ENCODE data around the gene NAV3. TPM values are rescaled to one million over a fixed set of nuclear protein-coding genes. Genes with fewer than 3 reads are reported as not detected.

Gene NAV3, protein sequence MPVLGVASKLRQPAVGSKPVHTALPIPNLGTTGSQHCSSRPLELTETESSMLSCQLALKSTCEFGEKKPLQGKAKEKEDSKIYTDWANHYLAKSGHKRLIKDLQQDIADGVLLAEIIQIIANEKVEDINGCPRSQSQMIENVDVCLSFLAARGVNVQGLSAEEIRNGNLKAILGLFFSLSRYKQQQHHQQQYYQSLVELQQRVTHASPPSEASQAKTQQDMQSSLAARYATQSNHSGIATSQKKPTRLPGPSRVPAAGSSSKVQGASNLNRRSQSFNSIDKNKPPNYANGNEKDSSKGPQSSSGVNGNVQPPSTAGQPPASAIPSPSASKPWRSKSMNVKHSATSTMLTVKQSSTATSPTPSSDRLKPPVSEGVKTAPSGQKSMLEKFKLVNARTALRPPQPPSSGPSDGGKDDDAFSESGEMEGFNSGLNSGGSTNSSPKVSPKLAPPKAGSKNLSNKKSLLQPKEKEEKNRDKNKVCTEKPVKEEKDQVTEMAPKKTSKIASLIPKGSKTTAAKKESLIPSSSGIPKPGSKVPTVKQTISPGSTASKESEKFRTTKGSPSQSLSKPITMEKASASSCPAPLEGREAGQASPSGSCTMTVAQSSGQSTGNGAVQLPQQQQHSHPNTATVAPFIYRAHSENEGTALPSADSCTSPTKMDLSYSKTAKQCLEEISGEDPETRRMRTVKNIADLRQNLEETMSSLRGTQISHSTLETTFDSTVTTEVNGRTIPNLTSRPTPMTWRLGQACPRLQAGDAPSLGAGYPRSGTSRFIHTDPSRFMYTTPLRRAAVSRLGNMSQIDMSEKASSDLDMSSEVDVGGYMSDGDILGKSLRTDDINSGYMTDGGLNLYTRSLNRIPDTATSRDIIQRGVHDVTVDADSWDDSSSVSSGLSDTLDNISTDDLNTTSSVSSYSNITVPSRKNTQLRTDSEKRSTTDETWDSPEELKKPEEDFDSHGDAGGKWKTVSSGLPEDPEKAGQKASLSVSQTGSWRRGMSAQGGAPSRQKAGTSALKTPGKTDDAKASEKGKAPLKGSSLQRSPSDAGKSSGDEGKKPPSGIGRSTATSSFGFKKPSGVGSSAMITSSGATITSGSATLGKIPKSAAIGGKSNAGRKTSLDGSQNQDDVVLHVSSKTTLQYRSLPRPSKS (N-terminal part only)
- 59.7 and 71.0 TPM in 2 replicates for total RNA-seq (2014; rRNA removed; shearing (Covaris generic))
- polyA plus RNA-seq (2015; cell fraction: cytosol; rRNA removed), result 7.4 and 25.6 TPM in 2 replicates
- polyA plus RNA-seq (2015; cell fraction: nucleus; rRNA removed), result 24.3 and 28.9 TPM in 2 replicates

DNA sequence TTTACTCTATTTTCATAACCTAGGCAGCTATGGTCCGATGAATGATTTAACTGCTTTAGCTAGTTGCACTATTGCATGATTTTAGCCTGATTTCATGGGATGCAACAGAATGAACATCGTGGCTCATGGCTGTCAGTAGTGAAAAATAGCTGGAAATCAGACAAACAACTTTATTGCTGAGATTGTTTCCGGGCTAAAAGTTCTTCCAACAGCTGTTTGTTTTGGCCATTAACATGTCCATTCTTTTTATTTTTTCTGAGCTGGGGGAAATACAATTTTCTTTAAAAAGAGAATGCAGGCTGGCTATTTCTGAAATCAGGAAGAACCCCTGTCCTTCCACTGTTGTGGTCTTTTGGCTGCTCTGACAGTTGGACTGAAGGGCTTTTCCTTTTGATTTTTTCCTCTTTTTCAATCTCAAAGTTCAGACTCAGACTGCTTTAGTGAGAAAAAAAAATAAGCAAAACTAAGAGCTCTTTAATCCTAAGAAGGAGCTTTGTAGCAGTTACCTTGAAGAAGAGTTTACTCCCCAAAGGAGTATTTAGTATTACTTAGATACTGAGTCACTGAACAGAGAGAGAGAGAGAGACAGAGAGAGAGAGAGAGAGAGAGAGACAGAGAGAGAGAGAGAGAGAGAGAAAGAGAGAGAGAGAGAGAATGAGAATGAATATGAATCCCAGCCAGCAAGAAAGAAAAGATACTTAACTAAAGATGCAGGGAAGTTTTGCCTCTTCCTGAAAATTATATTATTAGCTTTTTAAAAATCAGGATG, at the start of gene NAV3:
Gene NAV3 (plus strand): TSS at position 312 of the 769 bp plus-strand sequence. CDS start 568 bp downstream, outside the sequence.
- DNase-seq (ENCODE audit: low read depth), result no peak

DNA sequence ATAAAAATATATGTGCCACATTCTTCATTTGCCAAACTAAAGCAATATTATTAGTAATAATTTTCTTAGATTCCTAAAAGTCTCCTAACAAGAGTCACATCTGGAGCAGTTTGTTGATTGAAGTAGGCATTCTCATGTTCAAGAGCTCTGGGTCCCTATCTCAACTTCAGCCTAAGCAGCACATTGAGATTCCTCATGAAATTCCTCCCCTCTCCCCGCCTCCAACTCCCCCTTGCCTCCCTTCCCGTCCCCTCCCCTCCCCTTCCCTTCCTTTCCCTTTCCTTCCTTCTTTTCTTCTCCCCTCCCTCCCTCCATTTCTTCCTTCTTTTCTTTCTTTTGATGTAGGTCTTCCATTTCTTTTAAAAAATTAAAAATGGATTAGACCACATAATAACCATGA, 48.7 kb upstream of the NAV3 start:
- no peak for DNase-seq (ENCODE audit: low read depth)

DNA sequence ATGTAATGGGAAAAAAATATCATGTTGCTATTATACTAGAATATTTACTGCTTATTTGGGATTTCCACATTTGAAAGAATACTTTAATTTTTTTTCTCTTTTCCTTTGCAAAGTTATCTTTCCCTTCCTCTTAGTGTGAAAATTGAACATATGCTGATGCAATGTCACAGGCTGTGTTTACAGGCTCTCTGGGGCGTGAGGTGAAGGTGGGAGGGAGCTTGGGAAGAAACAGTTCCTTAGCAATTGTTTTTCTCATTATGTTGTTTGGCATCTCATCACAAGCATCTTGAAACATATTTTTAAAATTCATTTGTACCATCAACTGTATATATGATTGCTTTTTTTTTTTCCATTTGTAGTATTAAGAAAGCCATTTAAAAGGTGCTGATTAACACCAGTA, 47.9 kb upstream of the NAV3 start:
- no peak for DNase-seq (ENCODE audit: low read depth)

DNA sequence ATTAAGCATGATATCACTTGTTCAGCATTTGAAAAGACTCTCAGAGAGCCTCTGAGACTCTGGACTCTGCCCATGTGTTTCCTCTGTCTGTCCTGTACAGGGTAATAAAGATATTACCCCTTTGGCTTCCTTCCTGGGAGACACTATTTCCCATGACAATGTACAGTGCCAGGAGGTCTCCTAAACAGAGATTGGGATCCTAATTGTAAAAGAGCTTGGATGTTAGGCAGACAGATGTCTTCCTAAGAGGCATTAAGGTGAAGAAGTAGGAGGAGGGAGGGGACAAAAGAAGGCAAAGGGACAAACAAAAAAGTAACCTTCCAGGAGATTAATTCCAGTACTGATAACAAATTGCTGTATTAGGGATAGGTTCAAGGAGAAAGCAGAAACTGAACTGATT, 45.5 kb upstream of the NAV3 start:
- DNase-seq (ENCODE audit: low read depth), result no peak

DNA sequence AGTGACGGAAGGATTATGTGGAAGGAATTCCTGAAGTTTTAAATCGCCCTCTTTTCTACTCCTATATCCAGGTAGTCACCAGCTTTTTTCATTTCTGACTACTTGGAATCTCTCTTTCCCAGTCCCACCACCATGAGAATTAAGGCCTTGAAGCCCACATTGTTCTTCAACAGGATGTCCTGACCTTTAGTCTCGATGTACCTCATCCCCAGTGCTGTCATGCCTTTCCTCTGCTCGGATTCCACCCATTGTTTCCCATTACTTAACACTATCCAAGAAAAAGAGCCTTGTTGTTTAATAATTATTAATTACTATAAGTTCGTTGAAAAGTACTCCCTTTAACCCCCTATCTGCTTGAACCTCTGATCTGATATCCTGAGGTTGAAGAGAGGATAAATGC, 44.0 kb upstream of the NAV3 start:
- DNase-seq (ENCODE audit: low read depth), result no peak

DNA sequence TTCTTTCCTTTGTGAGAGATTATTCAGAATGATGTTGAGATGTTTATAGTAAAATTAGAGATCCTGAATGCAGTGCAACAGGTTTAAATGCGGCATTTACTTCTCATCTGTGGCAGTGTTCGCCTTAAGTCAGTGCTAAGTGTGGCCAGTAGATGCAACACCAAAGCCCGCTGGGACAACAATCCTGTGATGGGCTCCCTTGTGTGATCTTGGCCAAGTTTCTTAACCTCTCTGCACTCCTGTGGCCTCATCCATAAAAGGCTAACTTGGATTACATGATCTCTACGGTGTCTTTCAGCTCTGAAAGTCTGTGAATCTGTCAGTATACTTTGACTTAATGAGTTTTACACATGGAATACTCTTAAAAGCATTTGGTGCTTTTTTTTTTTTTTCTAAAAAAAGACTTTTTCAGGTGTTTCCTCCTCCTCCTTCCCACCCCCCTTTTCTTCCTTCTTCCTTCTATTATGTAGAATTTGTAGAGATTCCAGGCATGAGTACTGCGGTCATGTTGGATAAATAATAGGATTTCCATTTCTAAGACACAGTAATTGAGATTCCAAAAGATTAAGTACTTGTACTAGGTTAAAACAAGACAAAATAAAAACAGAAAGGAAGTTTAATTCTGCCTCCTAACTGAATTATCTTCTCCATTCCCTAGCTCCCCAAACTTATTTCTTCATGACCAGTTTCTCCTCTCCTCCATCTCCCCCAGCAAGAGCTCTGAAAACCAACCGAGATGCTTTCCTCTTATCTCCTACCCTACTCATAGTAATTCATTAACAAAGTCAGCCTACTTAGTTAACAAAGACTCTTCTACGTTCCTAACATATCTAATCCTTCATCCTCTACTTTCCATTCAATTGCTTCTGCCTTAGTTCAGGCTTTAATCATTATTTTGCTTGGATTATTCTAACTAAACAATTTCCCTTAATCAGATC, 42.2 kb upstream of the NAV3 start:
- DNase-seq (ENCODE audit: low read depth), result no peak

DNA sequence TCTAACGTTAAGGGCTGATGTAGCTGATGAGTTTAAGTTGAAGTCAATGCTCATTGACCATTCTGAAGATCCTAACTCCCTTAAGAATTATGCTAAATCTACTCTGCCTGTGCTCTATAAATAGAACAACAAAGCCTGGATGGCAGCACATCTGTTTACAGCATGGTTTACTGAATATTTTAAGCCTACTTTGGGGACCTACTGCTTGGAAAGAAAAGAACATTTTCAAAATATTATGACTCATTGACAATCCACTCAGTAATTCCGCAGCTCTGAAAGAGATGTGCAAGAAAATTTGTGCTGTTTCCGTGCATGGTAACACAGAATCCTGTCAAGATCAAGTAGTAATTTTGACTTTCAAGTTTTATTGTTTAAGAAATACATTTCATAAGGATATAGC, 35.0 kb upstream of the NAV3 start:
- no peak for DNase-seq (ENCODE audit: low read depth)

DNA sequence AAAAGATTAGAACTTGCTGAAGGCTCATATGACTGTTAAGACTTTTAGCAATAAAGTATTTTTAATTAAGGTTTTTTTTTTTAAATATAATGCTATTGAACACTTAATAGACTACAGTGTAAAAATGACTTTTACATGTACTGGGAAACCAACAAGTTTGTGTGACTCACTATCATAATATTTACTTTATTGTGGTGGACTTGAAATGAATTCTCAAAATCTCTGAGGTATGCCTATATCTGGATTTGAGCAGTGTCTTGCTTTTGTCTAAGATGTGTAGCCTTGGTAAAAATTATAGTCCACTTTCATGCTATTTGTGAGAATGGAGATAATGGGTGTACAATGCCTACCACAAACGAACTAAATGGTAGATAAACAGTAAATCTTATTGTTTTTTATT, 33.9 kb upstream of the NAV3 start:
- peak; percentile 36 for DNase-seq (ENCODE audit: low read depth)

DNA sequence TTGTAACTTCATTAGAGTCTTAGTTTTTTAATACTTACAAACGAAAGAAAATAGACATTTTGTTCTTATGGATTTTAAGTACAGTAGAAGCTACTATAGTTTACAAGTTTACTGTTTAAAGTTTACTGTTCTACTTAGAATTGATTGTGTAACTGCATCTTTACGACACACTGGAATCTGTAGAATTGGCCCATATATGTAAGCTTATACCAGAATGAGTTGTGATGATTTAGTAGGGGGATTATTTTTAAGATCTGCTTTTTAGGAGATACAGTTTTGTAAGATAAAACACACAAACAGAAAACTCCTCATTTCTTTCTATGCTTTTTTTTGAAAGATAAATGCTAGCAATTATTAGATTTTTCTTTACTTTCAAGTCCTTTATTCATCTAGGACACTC, 30.2 kb upstream of the NAV3 start:
- DNase-seq (ENCODE audit: low read depth), result no peak

DNA sequence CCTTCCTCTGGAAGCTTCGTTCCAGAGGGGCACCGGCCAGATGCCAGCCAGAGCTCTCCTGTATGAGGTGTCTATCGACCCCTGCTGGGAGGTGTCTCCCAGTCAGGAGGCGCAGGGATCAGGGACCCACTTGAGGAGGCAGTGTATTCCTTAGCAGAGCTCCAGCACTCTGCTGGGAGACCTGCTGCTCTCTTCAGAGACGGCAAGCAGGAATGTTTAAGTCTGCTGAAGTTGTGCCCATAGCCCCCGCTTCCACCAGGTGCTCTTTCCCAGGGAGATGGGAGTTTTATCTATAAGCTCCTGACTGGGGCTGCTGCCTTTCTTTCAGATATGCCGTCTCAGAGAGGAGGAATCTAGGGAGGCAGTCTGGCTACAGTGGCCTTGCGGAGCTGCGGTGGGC, 22.2 kb upstream of the NAV3 start:
- DNase-seq (ENCODE audit: low read depth), result no peak

DNA sequence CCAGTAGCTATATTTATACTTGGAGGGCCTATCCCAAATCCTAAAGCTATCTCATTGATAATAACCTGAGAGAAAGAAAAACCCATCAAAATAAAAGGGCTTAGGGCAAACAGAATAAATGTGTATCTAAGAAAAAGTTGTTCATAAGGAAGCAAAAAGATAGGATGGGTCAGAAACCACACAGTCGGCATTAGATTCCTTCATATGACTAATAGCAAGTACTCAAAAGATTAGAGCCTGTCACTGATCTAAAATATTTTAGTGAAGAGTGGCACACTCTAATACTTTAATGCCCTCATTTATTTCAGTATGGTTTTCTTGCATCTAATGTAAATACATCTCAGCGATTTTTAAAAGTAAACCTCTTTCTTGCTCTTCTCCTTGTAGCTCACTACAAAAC, 17.1 kb upstream of the NAV3 start:
- DNase-seq (ENCODE audit: low read depth), result peak; percentile 1

DNA sequence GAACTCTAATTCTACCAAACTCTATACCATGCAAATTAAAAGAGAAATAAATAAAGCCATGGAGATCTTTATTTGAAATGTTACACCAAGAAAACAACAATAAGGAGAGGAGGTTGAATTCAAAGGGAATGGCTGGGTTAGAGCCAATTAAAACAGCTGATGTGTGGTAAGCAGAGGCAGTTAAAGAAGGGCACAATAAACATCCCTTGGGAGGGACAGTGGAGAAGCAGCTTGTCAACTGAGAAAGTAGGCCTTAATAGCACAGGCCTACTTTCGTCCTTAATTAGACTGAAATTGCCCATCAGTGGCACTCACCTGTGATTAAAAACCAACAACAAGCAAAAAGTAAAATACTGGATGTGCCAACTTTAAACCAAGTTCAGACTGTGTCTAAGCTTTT, 16.3 kb upstream of the NAV3 start:
- no peak for DNase-seq (ENCODE audit: low read depth)

DNA sequence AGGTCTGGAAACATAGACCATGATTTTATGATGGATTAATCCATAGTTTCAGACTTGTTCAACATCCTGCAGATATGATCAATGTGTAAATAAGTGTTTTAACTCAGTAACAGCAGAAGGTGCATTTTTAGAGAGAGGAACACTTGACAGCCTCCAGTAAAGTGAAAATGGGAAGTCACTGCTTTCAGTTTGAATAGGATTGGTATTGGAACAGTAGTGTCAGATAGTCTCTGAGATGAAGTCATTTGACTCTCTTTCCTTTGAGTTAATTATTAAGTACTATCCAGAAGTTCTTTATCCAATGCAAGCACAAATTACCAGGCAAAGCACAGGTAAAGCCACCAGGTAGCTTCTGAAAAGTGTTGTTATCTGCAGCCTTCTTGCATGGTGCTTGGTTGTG, 14.5 kb upstream of the NAV3 start:
- no peak for DNase-seq (ENCODE audit: low read depth)

DNA sequence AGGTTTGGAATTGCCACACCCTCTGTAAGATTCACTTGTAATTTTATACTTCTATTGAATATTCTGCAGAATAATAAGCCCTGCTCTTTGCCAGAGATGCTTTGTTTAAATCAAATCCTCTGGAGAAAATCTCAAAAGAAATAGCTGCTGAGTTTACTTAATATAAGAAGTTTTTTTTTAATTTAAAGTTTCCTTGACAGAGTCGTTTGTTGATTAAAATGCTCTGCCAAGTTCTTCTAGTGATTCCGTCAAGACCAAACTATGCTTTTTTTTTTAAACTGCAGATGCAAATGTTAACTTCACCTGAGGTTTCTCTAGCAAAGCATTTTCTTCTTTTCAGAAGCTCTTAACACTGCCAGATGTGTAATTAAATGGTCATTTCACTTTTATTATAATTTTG, 13.4 kb upstream of the NAV3 start:
- no peak for DNase-seq (ENCODE audit: low read depth)

DNA sequence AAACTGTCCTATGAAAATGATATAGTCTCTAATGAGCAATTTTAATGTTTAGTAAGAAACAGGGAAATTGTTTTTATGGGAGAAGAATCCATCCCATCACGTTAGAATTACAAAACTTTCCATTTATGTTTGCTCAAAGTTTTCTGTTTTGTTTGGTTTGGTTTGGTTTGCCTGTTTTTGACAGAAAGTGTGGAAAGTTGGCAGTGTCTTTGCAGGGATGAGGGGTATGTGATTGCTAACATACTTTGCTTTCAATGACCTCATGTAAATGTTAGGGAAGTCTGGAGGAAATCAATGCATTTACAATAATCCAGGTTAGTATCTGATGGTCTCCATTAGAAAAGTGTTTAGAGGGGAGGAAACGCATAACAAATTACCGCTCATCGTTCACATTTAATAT, 12.3 kb upstream of the NAV3 start:
- DNase-seq (ENCODE audit: low read depth), result no peak

DNA sequence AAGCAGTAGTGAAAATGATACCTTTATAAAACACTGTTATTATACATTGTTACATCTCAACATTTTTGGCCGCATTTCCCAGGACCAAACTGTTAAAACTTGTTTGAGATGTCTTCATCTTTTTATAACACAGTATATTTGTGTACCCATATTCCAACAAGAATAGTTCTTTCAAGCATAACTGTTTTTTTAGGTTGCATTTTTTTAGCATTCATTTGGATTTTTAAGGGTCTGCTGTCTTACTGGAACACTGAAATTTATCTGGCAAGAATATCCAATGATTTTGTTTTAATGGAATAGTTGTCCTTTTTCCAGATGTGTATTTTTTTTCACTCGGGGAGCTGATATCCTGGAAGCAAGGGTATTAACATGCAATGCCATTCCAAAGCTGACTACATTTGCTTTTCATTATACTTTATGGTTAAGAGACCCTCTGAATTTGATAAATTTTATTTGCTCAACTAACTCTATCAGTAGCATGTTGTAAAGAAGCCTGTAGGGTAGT, 8.9 kb upstream of the NAV3 start:
- DNase-seq (ENCODE audit: low read depth), result no peak

DNA sequence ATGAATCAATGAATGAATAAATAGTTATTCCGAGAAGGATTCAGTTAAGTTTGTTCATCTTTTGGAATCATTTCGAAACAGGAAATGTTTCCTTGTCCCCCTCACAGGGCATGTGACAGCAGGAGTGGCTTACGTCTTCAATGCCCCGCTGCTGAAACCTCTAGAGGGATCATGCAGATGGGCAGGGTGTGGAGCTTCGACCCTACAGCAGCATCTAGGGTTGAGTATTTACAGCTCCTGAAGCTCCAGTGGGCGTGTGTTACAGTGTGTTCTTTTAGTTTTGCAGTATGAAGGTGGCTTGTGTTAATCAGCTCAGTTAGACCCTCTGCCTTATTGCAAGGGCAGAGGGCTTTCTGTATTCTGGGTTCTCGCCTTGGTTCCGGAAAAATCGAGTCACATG, 2.6 kb downstream of the NAV3 start:
- no peak for DNase-seq (ENCODE audit: low read depth)

DNA sequence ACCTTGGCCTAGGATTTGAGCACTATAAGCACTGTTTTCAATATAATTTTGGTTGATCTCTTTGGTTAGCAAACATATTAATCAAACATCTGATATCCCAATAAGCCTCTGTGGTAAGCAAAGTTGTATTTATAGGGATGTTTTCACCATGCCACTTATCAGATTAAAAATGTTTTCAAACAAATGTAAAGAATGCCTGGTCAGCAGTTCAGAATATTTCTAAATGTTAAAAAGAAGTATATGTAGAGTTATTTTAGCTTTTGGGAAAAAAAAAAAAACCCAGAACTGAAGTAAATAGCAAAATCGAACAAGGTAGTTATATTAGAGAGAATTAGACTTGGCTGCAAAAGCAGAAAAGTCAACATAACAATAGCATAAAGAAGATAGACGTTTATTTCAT, 3.9 kb downstream of the NAV3 start:
- DNase-seq (ENCODE audit: low read depth), result no peak

DNA sequence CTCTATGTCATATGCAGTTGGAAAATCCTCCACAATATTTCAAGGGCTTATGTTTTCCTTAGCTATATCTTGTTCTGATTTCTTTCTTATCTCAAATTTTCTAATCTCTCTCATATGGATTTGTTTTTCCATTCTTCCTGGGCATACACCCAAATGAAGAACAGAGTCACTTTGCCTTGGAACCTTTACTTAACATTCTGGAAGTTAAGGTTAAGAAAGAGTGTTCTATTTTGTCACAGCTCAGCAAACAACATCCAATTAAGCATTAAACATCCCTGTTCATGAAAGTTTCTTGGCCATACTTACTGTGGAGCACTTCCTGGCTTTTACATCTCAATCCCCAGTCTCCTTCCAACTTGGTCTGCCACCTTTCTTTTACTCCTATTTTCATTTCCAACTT, 5.3 kb downstream of the NAV3 start:
- DNase-seq (ENCODE audit: low read depth), result no peak

DNA sequence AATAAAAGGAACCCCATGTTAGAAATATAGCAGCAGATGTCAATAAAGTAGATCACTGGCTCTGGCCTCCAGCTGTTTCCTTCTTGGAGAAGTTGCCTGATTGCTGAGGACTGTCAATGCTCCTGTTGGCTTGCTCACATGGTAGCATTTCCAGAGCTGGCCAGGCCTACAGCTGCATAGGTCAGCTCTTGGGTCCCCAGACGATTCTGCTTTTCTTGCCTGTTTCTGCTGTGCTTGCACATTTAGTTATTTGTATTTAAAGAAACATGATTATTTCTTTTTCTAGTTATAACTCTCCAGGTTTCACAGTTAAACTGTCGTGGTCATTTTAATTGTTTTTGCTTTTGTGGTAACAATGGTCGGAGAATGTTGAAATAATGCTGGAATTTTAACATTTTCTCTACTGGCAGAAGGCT, 7.2 kb downstream of the NAV3 start:
- DNase-seq (ENCODE audit: low read depth), result no peak

Measured in HT1080 (cell line).